Stomach smooth muscle (tissue), 2 donors: ENCODE results near the gene TFDP1.

Experiments
- H3K27ac ChIP-seq: one replicate; pipeline ENCODE4 v1.7.0; 2013; ENCODE audit warnings: mild to moderate bottlenecking, low read length, inconsistent platforms
- H3K27me3 ChIP-seq, 2 donors: one replicate each; pipeline ENCODE4 v1.7.0; 2013; ENCODE audit warnings: low read length in 2 of 2; ENCODE audit not compliant: insufficient read depth in 2 of 2, control insufficient read depth in 1 of 2
- H3K36me3 ChIP-seq, 2 donors: one replicate each; pipeline ENCODE4 v1.7.0; 2013; ENCODE audit warnings: low read length in 2 of 2; ENCODE audit not compliant: control insufficient read depth in 2 of 2, insufficient read depth in 2 of 2
- H3K4me1 ChIP-seq: one replicate; pipeline ENCODE4 v1.7.0; 2013; ENCODE audit warnings: low read length; ENCODE audit not compliant: control insufficient read depth, insufficient read depth
- H3K4me3 ChIP-seq, 2 donors: one replicate each; pipeline ENCODE4 v1.7.0; 2013; ENCODE audit warnings: low read length in 2 of 2
- H3K9ac ChIP-seq, 2 donors: one replicate each; pipeline ENCODE4 v1.7.0; 2013; ENCODE audit warnings: low read length in 2 of 2, mild to moderate bottlenecking in 1 of 2
- H3K9me3 ChIP-seq, 2 donors: one replicate each; pipeline ENCODE4 v1.7.0; 2013; ENCODE audit warnings: low read length in 2 of 2; ENCODE audit not compliant: control insufficient read depth in 2 of 2
- donor health status: healthy.
- donor health status: Pancreatic carcinoma.

The TFDP1 gene

GRCh38 chr13:113551081-113552000 is 33.2 kb upstream of the TFDP1 start:
- no peak overlapping the region for H3K4me3 ChIP-seq
- peaks cover 21% of the 10 kb centered on the region for H3K4me1 ChIP-seq
- peaks cover 9 to 20% of the 10 kb centered on the region in 2 donors for H3K36me3 ChIP-seq
- no peaks in the 10 kb centered on the region for H3K27me3 ChIP-seq
- no peak overlapping the region for H3K9ac ChIP-seq
- H3K9me3 ChIP-seq: no peaks in the 10 kb centered on the region
- H3K27ac ChIP-seq: no peak overlapping the region

DNA sequence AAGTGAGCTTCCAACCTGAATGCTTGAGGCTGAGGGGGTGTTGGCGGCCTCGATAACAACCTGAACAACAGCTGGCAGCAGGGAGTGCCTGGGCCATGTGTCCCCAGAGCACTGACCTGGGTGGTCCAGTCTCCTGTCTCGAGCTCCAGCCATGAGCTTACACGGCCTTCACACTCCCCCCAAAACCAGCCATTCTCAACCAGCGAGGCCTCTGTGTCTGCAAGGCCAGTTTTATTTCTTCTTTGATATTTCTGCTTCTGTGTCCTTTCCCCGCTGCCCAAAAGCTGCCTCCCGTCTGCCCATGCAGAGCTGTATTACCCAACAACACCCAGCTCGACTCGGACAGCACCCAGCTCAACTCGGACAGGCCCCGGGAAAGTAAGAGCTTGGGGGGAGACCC is 32.5 kb upstream of the TFDP1 start:
- peaks cover 9 to 20% of the 10 kb centered on the region in 2 donors for H3K36me3 ChIP-seq
- no peaks in the 10 kb centered on the region for H3K27me3 ChIP-seq
- no peak overlapping the region for H3K4me3 ChIP-seq

DNA sequence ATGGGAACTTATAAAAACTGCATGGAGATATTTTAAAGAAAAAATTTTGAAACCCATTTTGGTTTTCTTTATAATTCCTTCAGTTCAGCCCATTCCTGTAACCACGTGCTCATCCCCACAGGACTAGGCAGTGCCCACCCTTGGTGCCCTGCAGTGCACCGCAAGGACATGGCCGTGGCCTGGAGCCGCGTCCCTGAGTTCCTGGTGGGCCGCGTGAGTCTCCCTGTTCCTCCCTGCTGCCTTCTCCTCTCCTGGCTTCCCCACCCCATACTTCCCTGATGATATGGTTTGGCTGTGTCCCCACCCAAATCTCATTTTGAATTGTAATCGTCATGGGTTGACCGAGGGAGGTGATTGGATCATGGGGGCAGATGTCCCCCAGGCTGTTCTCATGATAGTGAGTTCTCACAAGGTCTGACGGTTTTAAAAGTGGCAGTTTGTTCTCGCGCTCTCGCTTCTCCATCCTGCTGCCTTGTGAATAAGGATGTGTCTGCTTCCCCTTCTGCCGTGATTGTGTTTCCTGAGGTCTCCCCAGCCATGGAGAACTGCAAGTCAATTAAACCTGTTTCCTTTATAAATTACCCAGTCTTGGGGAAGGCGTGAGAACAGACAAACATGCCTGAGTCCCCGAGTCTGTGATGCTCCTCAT is 31.6 kb upstream of the TFDP1 start:
- Histone ChIP-seq H3K27ac (no peak overlapping the region), H3K36me3 (peaks cover 9 to 20% of the 10 kb centered on the region in 2 donors), H3K9me3 (no peaks in the 10 kb centered on the region), H3K27me3 (no peaks in the 10 kb centered on the region), H3K9ac (no peak overlapping the region), H3K4me1 (peaks cover 13% of the 10 kb centered on the region), H3K4me3 (no peak overlapping the region)

More for the DNA sequence above, 32.5 kb upstream of the TFDP1 start:
- H3K9me3 ChIP-seq: no peaks in the 10 kb centered on the region
- peaks cover 19% of the 10 kb centered on the region for H3K4me1 ChIP-seq
- no peak overlapping the region for H3K9ac ChIP-seq
- no peak overlapping the region for H3K27ac ChIP-seq

DNA sequence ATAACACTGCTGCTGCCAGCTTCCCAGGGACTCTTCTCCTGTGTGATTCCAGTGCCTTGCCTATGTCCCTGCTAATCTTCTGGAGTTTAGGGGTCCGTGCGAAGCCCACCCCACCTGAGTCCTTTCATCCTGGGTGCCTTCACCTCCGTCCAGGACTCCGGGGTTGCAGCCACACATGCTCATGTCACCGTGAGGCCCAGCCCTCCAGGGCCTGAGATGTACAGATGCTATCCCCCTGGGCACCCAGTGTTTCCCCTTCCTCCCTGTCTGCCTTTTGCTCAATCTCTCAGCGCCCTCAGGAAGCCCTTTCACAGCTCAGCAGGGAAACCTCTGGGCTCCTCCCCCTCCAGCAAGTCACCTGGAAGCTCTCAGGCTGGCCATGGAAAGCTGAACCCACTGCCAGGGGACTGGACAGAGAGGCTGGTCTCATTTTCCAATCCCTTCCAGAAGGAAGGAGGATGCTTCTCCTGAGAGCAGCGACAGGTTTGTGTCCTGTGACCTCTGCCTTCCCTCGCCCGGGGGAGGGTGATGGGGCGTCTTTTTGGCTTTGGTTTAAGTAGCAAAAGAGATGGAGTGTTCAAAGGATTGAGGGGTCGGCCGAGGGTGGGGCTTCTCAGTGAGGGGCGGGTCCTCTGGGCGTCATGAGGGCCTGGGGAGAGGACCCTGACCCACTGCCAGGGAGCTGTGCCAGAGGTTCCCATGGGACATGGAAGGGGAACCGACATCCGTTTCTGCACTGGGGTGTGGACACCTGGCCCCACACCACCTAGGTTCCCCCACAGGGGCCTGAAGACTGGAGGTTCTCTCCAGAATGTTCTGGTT is 30.8 kb upstream of the TFDP1 start:
- no peak overlapping the region for H3K27ac ChIP-seq
- H3K4me3 ChIP-seq: no peak overlapping the region
- H3K4me1 ChIP-seq: peaks cover 6% of the 10 kb centered on the region
- H3K36me3 ChIP-seq: peaks cover 9 to 20% of the 10 kb centered on the region in 2 donors
- H3K9ac ChIP-seq: no peak overlapping the region
- H3K27me3 ChIP-seq: no peaks in the 10 kb centered on the region
- H3K9me3 ChIP-seq: no peaks in the 10 kb centered on the region

DNA sequence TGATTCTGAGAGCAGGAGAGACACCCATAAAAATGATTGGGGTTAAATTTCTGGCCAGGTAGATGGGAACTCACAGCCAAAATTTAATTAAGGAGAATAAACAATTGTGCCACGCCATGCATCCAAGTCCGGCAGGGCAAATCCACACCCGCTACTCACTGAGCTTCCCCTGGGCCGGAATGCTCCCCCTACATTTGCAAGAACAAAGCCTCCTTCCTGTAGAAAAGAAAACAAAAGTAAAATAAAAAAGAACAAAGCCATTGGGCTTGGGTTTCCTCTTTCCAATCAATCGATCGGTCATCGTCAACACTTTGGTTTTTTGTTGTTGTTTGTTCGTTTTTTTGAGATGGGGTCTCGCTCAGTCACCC is 30.2 kb upstream of the TFDP1 start:
- Histone ChIP-seq H3K27ac (no peak overlapping the region), H3K9me3 (no peaks in the 10 kb centered on the region), H3K4me1 (peaks cover under 1% of the 10 kb centered on the region), H3K4me3 (no peak overlapping the region), H3K27me3 (no peaks in the 10 kb centered on the region), H3K9ac (no peak overlapping the region), H3K36me3 (peaks cover 9 to 20% of the 10 kb centered on the region in 2 donors)

GRCh38 chr13:113555141-113555540 is 29.4 kb upstream of the TFDP1 start:
- Histone ChIP-seq H3K9me3 (no peaks in the 10 kb centered on the region), H3K4me1 (no peaks in the 10 kb centered on the region), H3K4me3 (no peak overlapping the region), H3K27ac (no peak overlapping the region), H3K36me3 (peaks cover 9 to 20% of the 10 kb centered on the region in 2 donors), H3K9ac (no peak overlapping the region), H3K27me3 (no peaks in the 10 kb centered on the region)

GRCh38 chr13:113557013-113557412 is 27.5 kb upstream of the TFDP1 start:
- peaks cover 5 to 9% of the 10 kb centered on the region in 2 donors for H3K36me3 ChIP-seq
- H3K27ac ChIP-seq: no peak overlapping the region
- no peaks in the 10 kb centered on the region for H3K9me3 ChIP-seq
- no peak overlapping the region for H3K9ac ChIP-seq
- peaks cover under 1% of the 10 kb centered on the region for H3K4me1 ChIP-seq
- peaks cover 0 to 2% of the 10 kb centered on the region in 2 donors for H3K27me3 ChIP-seq
- no peak overlapping the region for H3K4me3 ChIP-seq

GRCh38 chr13:113558461-113558860 is 26.1 kb upstream of the TFDP1 start:
- no peak overlapping the region for H3K9ac ChIP-seq
- peaks cover 7% of the 10 kb centered on the region for H3K4me1 ChIP-seq
- no peak overlapping the region for H3K27ac ChIP-seq
- H3K9me3 ChIP-seq: no peaks in the 10 kb centered on the region
- no peak overlapping the region for H3K4me3 ChIP-seq
- H3K36me3 ChIP-seq: peaks cover under 1 to 2% of the 10 kb centered on the region in 2 donors
- H3K27me3 ChIP-seq: peaks cover 0 to 2% of the 10 kb centered on the region in 2 donors

- H3K9me3 ChIP-seq: no peaks in the 10 kb centered on the region
- H3K27ac ChIP-seq: no peak overlapping the region
- no peak overlapping the region for H3K4me3 ChIP-seq
- H3K27me3 ChIP-seq: peaks cover 0 to 2% of the 10 kb centered on the region in 2 donors
- H3K36me3 ChIP-seq: no peaks in the 10 kb centered on the region
- peaks cover 7% of the 10 kb centered on the region for H3K4me1 ChIP-seq
- H3K9ac ChIP-seq: no peak overlapping the region
Measured at GRCh38 chr13:113559061-113559460, 25.5 kb upstream of the TFDP1 start.

GRCh38 chr13:113559901-113560644 is 24.5 kb upstream of the TFDP1 start:
- no peak overlapping the region for H3K4me3 ChIP-seq
- no peak overlapping the region for H3K9ac ChIP-seq
- H3K27ac ChIP-seq: no peak overlapping the region
- peaks cover 0 to 2% of the 10 kb centered on the region in 2 donors for H3K27me3 ChIP-seq
- H3K9me3 ChIP-seq: no peaks in the 10 kb centered on the region
- H3K4me1 ChIP-seq: peaks cover 7% of the 10 kb centered on the region
- no peaks in the 10 kb centered on the region for H3K36me3 ChIP-seq
